HepG2 (cell line): ENCODE measurements around the gene C4orf33. TPM values are rescaled to one million over a fixed set of nuclear protein-coding genes. Genes with fewer than 3 reads are reported as not detected.

Source experiments
- ATAC-seq: fragments of 200-7000 bp; cut with Tn5 transposase; 3 replicates; pipeline ENCODE4 v1.9.1; 2020; ENCODE audit warnings: mild to moderate bottlenecking, moderate library complexity
- BruUV-seq: library from RNA; stranded (reverse); fragments of 400-500 nt; replicated peaks from 2 replicates; lab custom pipeline; 2021; lab: Mats Ljungman, UMichigan
- CTCF ChIA-PET: fragments of 300-600 bp; formaldehyde crosslinking; extraction: SDS; loops from one replicate; lab custom pipeline; 2021; ENCODE audit warnings: low total read pairs, inconsistent platforms, low intra/inter-chr PET ratio; lab: Yijun Ruan, JAX
- POLR2A ChIA-PET: fragments of 350-600 bp; sonication (Branson Sonifier 250); formaldehyde crosslinking; loops from one replicate; lab custom pipeline; 2020; ENCODE audit warnings: antibody characterized with exemption, inconsistent platforms; lab: Yijun Ruan, JAX
- DNase-seq: peaks from one replicate; pipeline ENCODE4 v3.0.0-alpha.2; 2015; ENCODE audit warnings: low spot score
- FAIRE-seq: peaks from 3 replicates; lab custom pipeline; 2011; peaks lifted over from hg19 to GRCh38; lab: Jason Lieb, UNC
- H2AFZ ChIP-seq: one replicate; pipeline ENCODE4 v1.6.1; 2011; ENCODE audit warnings: low read length, inconsistent platforms
- H3K27ac ChIP-seq: fragments of 300-600 bp; 3 replicates; pipeline ENCODE4 v1.8.0; 2011; ENCODE audit warnings: mixed run types, mild to moderate bottlenecking, mixed read lengths, low read length, inconsistent platforms; ENCODE audit not compliant: insufficient read depth; ENCODE audit errors: extremely low read length
- H3K27me3 ChIP-seq, 2 experiments: fragments of 200-600 bp in 1 of 2; 2 replicates in 1 of 2; 3 replicates in 1 of 2; pipeline versions ENCODE4 v1.6.0 to v1.8.0; 2011; ENCODE audit warnings: low read length in 2 of 2, mild to moderate bottlenecking in 2 of 2, moderate library complexity in 2 of 2, inconsistent platforms in 1 of 2; ENCODE audit not compliant: insufficient read depth in 2 of 2, control insufficient read depth in 1 of 2
- H3K36me3 ChIP-seq, 2 experiments: fragments of 200-600 bp in 1 of 2; replicated peaks in 1 of 2; 2 replicates in 1 of 2; 3 replicates in 1 of 2; pipeline versions ENCODE4 v1.5.1 to v1.8.0; 2011; ENCODE audit warnings: low read length in 2 of 2, inconsistent platforms in 1 of 2; ENCODE audit not compliant: insufficient read depth in 2 of 2, control insufficient read depth in 1 of 2
- H3K4me1 ChIP-seq: 2 replicates; pipeline ENCODE4 v1.5.1; 2012; ENCODE audit warnings: low read length, inconsistent platforms; ENCODE audit not compliant: insufficient read depth
- H3K4me2 ChIP-seq: 2 replicates; pipeline ENCODE4 v1.6.0; 2011; ENCODE audit warnings: low read depth, low read length, inconsistent platforms
- H3K4me3 ChIP-seq, 3 experiments: fragments of 200-600 bp in 1 of 3; sonication (generic), shearing (Covaris generic) in 1 of 3; replicated peaks in 1 of 3; 2 replicates each; pipeline ENCODE4 v1.5.1; 2011 to 2016; ENCODE audit warnings: low read length in 3 of 3, inconsistent platforms in 2 of 3, low read depth in 2 of 3, mild to moderate bottlenecking in 2 of 3, control low read depth in 1 of 3, mixed read lengths in 1 of 3; ENCODE audit not compliant: insufficient read depth in 1 of 3
- H3K79me2 ChIP-seq: one replicate; pipeline ENCODE4 v1.6.1; 2011; ENCODE audit warnings: low read length, inconsistent platforms; ENCODE audit not compliant: insufficient read depth
- H3K9ac ChIP-seq: 2 replicates; pipeline ENCODE4 v1.6.0; 2011; ENCODE audit warnings: mild to moderate bottlenecking, low read depth, low read length, inconsistent platforms; ENCODE audit not compliant: insufficient read depth
- H3K9me3 ChIP-seq: 2 replicates; pipeline ENCODE4 v1.5.1; 2012; ENCODE audit warnings: mild to moderate bottlenecking, low read length
- H4K20me1 ChIP-seq: 2 replicates; pipeline ENCODE4 v1.6.0; 2011; ENCODE audit warnings: inconsistent platforms, mild to moderate bottlenecking, low read length, moderate library complexity; ENCODE audit not compliant: insufficient read depth
- AKNA ChIP-seq: sonication (generic); formaldehyde crosslinking; IDR thresholded peaks from 2 replicates; pipeline ENCODE4 v1.4.0; 2020; ENCODE audit warnings: missing genetic modification reagents, borderline replicate concordance
- ZNF275 ChIP-seq: sonication (generic); formaldehyde crosslinking; IDR thresholded peaks from 2 replicates; pipeline ENCODE4 v1.8.0; 2022; ENCODE audit warnings: missing genetic modification reagents, mild to moderate bottlenecking, inconsistent platforms, borderline replicate concordance
- in situ Hi-C: cut with HindIII; loops from 2 replicates; pipeline ENCODE4 v1.10.0; 2017; ENCODE audit warnings: low pct_unique_long_range_greater_than_20kb; ENCODE audit not compliant: extremely low pct_ligation_motif_present
- intact Hi-C: fragments of 100-400 bp; cut with micrococcal nuclease; formaldehyde crosslinking; loops from one replicate; pipeline ENCODE4 v1.10.0; 2022; ENCODE audit not compliant: unreplicated experiment
- polyA plus RNA-seq, 8 experiments: library from polyadenylated mRNA; depleted of rRNA in 3 of 8; stranded (reverse) in 7 of 8; unstranded in 1 of 8; fragments of >200 nt; fragmentation: Illumina TruSeq in 4 of 8; extraction: Trizol in 4 of 8; gene quantifications; 2 replicates each; pipeline versions ENCODE4 v1.2.1 to v1.2.3, GENCODE V29; 2011 to 2016; ENCODE audit warnings: low read depth in 4 of 8, missing spikeins in 1 of 8, mixed read lengths in 1 of 8; ENCODE audit not compliant: insufficient read depth in 1 of 8
- total RNA-seq, 5 experiments: library from RNA; depleted of rRNA; stranded (reverse); fragments of >200 nt; fragmentation: Illumina TruSeq; extraction: Trizol; gene quantifications; 2 replicates each; pipeline ENCODE4 v1.2.3, GENCODE V29; 2016; ENCODE audit warnings: low read depth in 1 of 5
- TF ChIP-seq, protein P1 (sequence below), 2 experiments: fragments of 450-650 bp in 1 of 2; sonication (generic) in 1 of 2; formaldehyde crosslinking in 1 of 2; IDR thresholded peaks; 2 replicates each; pipeline versions ENCODE4 v1.6.1 to v1.8.0; 2016 to 2022; ENCODE audit warnings: antibody characterized with exemption in 1 of 2, mild to moderate bottlenecking in 1 of 2, missing genetic modification reagents in 1 of 2
- TF ChIP-seq, protein P2 (sequence below): sonication (generic); formaldehyde crosslinking; IDR thresholded peaks from 2 replicates; pipeline ENCODE4 v1.8.1; 2023; ENCODE audit warnings: missing genetic modification reagents, inconsistent platforms, borderline replicate concordance
- TF ChIP-seq, protein P3 (sequence below): sonication (generic); formaldehyde crosslinking; conservative IDR thresholded peaks from 2 replicates; pipeline ENCODE4 v1.4.0; 2020; ENCODE audit warnings: missing genetic modification reagents

C4orf33 gene
- total and polyA plus RNA-seq, 2 of the 13 experiments (the other 11 are each of a cell fraction or from before 2014, with no cell fraction given): 2.8 to 3.3 TPM

- no peak overlapping the region for H3K4me3 ChIP-seq
- CTCF ChIA-PET: no interaction called here
- intact Hi-C loops: no loop called here
- in situ Hi-C loops: no loop called here
- FAIRE-seq (no peak), DNase-seq (no peak), ATAC-seq (no peak)
- H3K36me3 ChIP-seq: no peaks in the 10 kb centered on the region
- no peak overlapping the region for H3K4me2 ChIP-seq
- POLR2A ChIA-PET: no interaction called here
- no peak overlapping the region for H3K9ac ChIP-seq
- BruUV-seq: no TSS peak
- no peaks in the 10 kb centered on the region for H4K20me1 ChIP-seq
- no peaks in the 10 kb centered on the region for H3K4me1 ChIP-seq
- peaks cover 41% of the 10 kb centered on the region for H3K9me3 ChIP-seq
- no peak overlapping the region for H3K27ac ChIP-seq
- no peaks in the 10 kb centered on the region for H3K27me3 ChIP-seq
- H2AFZ ChIP-seq: no peak overlapping the region
- no peaks in the 10 kb centered on the region for H3K79me2 ChIP-seq
- TF ChIP-seq, protein P1, sequence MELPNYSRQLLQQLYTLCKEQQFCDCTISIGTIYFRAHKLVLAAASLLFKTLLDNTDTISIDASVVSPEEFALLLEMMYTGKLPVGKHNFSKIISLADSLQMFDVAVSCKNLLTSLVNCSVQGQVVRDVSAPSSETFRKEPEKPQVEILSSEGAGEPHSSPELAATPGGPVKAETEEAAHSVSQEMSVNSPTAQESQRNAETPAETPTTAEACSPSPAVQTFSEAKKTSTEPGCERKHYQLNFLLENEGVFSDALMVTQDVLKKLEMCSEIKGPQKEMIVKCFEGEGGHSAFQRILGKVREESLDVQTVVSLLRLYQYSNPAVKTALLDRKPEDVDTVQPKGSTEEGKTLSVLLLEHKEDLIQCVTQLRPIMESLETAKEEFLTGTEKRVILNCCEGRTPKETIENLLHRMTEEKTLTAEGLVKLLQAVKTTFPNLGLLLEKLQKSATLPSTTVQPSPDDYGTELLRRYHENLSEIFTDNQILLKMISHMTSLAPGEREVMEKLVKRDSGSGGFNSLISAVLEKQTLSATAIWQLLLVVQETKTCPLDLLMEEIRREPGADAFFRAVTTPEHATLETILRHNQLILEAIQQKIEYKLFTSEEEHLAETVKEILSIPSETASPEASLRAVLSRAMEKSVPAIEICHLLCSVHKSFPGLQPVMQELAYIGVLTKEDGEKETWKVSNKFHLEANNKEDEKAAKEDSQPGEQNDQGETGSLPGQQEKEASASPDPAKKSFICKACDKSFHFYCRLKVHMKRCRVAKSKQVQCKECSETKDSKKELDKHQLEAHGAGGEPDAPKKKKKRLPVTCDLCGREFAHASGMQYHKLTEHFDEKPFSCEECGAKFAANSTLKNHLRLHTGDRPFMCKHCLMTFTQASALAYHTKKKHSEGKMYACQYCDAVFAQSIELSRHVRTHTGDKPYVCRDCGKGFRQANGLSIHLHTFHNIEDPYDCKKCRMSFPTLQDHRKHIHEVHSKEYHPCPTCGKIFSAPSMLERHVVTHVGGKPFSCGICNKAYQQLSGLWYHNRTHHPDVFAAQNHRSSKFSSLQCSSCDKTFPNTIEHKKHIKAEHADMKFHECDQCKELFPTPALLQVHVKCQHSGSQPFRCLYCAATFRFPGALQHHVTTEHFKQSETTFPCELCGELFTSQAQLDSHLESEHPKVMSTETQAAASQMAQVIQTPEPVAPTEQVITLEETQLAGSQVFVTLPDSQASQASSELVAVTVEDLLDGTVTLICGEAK (IDR thresholded peaks at IDR 0.05): no peak
- TF ChIP-seq, protein P1 (CRISPR knock-in tag; IDR thresholded peaks at IDR 0.05): no peak
- TF ChIP-seq, protein P2, sequence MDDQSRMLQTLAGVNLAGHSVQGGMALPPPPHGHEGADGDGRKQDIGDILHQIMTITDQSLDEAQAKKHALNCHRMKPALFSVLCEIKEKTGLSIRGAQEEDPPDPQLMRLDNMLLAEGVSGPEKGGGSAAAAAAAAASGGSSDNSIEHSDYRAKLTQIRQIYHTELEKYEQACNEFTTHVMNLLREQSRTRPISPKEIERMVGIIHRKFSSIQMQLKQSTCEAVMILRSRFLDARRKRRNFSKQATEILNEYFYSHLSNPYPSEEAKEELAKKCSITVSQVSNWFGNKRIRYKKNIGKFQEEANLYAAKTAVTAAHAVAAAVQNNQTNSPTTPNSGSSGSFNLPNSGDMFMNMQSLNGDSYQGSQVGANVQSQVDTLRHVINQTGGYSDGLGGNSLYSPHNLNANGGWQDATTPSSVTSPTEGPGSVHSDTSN (CRISPR knock-in tag): no peak
- TF ChIP-seq AKNA (CRISPR knock-in tag) (no peak), ZNF275 (CRISPR knock-in tag) (no peak)
- TF ChIP-seq, protein P3, sequence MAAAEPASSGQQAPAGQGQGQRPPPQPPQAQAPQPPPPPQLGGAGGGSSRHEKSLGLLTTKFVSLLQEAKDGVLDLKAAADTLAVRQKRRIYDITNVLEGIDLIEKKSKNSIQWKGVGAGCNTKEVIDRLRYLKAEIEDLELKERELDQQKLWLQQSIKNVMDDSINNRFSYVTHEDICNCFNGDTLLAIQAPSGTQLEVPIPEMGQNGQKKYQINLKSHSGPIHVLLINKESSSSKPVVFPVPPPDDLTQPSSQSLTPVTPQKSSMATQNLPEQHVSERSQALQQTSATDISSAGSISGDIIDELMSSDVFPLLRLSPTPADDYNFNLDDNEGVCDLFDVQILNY: no peak
Measured at GRCh38 chr4:129064717-129065116, 31.2 kb upstream of the C4orf33 start.
